ENCODE results near the gene SOCS2.

- TF ChIP-seq, protein P1, sequence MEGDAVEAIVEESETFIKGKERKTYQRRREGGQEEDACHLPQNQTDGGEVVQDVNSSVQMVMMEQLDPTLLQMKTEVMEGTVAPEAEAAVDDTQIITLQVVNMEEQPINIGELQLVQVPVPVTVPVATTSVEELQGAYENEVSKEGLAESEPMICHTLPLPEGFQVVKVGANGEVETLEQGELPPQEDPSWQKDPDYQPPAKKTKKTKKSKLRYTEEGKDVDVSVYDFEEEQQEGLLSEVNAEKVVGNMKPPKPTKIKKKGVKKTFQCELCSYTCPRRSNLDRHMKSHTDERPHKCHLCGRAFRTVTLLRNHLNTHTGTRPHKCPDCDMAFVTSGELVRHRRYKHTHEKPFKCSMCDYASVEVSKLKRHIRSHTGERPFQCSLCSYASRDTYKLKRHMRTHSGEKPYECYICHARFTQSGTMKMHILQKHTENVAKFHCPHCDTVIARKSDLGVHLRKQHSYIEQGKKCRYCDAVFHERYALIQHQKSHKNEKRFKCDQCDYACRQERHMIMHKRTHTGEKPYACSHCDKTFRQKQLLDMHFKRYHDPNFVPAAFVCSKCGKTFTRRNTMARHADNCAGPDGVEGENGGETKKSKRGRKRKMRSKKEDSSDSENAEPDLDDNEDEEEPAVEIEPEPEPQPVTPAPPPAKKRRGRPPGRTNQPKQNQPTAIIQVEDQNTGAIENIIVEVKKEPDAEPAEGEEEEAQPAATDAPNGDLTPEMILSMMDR (IDR thresholded peaks at IDR 0.05; ENCODE audit: low read length), result no peak
- no peak for TF ChIP-seq EZH2 (IDR thresholded peaks at IDR 0.05; ENCODE audit: borderline replicate concordance, low read length)
Measured at GRCh38 chr12:93612776-93613175, 40.3 kb downstream of the SOCS2 start.
